Peyer's patch (tissue), 4 donors: ENCODE results near the gene EXOC3L4.

ENCODE experiments used
- POLR2A ChIP-seq, 2 donors: fragments of 450-650 bp; IDR thresholded peaks; one replicate each; pipeline ENCODE4 v1.5.1; 2017; ENCODE audit warnings: antibody characterized with exemption in 2 of 2, mild to moderate bottlenecking in 2 of 2, moderate library complexity in 2 of 2
- TF ChIP-seq, protein P1 (sequence below), 6 experiments: fragments of 450-650 bp in 4 of 6; fragments of 200-600 bp in 2 of 6; sonication (generic) in 1 of 6; IDR thresholded peaks; one replicate each; pipeline ENCODE4 v1.5.1; 2017 to 2019; ENCODE audit warnings: antibody characterized with exemption in 6 of 6, mild to moderate bottlenecking in 3 of 6, moderate library complexity in 1 of 6

- TF ChIP-seq, protein P1, sequence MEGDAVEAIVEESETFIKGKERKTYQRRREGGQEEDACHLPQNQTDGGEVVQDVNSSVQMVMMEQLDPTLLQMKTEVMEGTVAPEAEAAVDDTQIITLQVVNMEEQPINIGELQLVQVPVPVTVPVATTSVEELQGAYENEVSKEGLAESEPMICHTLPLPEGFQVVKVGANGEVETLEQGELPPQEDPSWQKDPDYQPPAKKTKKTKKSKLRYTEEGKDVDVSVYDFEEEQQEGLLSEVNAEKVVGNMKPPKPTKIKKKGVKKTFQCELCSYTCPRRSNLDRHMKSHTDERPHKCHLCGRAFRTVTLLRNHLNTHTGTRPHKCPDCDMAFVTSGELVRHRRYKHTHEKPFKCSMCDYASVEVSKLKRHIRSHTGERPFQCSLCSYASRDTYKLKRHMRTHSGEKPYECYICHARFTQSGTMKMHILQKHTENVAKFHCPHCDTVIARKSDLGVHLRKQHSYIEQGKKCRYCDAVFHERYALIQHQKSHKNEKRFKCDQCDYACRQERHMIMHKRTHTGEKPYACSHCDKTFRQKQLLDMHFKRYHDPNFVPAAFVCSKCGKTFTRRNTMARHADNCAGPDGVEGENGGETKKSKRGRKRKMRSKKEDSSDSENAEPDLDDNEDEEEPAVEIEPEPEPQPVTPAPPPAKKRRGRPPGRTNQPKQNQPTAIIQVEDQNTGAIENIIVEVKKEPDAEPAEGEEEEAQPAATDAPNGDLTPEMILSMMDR (IDR thresholded peaks at IDR 0.05) = no peak
- no peak for TF ChIP-seq POLR2A (IDR thresholded peaks at IDR 0.05)
Measured at GRCh38 chr14:103151270-103151945, 56.9 kb downstream of the EXOC3L4 start.
